HepG2 (cell line): ENCODE measurements around the gene LUC7L2. TPM values are rescaled to one million over a fixed set of nuclear protein-coding genes. Genes with fewer than 3 reads are reported as not detected.

ENCODE experiments used
- AKAP8 ChIP-seq: sonication (generic); formaldehyde crosslinking; IDR thresholded peaks from 2 replicates; pipeline ENCODE4 v1.5.1; 2020; ENCODE audit warnings: mild to moderate bottlenecking, missing genetic modification reagents
- ASH2L ChIP-seq: fragments of 300-600, 200-600 bp; sonication (generic); IDR thresholded peaks from 2 replicates; pipeline ENCODE4 v1.7.0; 2017; ENCODE audit warnings: low read depth, mild to moderate bottlenecking, moderate library complexity, mixed read lengths, low read length; ENCODE audit not compliant: insufficient read length
- CEBPG ChIP-seq: IDR thresholded peaks from 2 replicates; pipeline ENCODE4 v1.6.1; 2016
- FOXC1 ChIP-seq: sonication (generic); formaldehyde crosslinking; IDR thresholded peaks from 2 replicates; pipeline ENCODE4 v1.8.0; 2022; ENCODE audit warnings: mild to moderate bottlenecking, missing genetic modification reagents, borderline replicate concordance
- NFKBIZ ChIP-seq: IDR thresholded peaks from 2 replicates; pipeline ENCODE4 v1.6.1; 2018; ENCODE audit warnings: missing genetic modification reagents, missing compliant biosample characterization
- SMAD1 ChIP-seq: sonication (generic); formaldehyde crosslinking; IDR thresholded peaks from 2 replicates; pipeline ENCODE4 v1.4.0; 2020; ENCODE audit warnings: missing genetic modification reagents, low read depth, mild to moderate bottlenecking, borderline replicate concordance
- ZFP1 ChIP-seq: IDR thresholded peaks from 2 replicates; pipeline ENCODE4 v1.6.1; 2016
- ZNF766 ChIP-seq: sonication (generic); formaldehyde crosslinking; IDR thresholded peaks from 2 replicates; pipeline ENCODE4 v1.5.0; 2020; ENCODE audit warnings: missing genetic modification reagents, borderline replicate concordance
- ZNF768 ChIP-seq: sonication (generic); formaldehyde crosslinking; IDR thresholded peaks from 2 replicates; pipeline ENCODE4 v1.4.0; 2020; ENCODE audit warnings: missing genetic modification reagents
- ZNF772 ChIP-seq: sonication (generic); formaldehyde crosslinking; IDR thresholded peaks from 2 replicates; pipeline ENCODE4 v1.5.0; 2020; ENCODE audit warnings: mild to moderate bottlenecking, missing genetic modification reagents
- ZNF883 ChIP-seq: sonication (generic); formaldehyde crosslinking; IDR thresholded peaks from 2 replicates; pipeline ENCODE4 v1.5.1; 2020; ENCODE audit warnings: mild to moderate bottlenecking, missing genetic modification reagents; ENCODE audit errors: not compliant biosample characterization
- polyA plus RNA-seq, 8 experiments: library from polyadenylated mRNA; depleted of rRNA in 3 of 8; stranded (reverse) in 7 of 8; unstranded in 1 of 8; fragments of >200 nt; fragmentation: Illumina TruSeq in 4 of 8; extraction: Trizol in 4 of 8; gene quantifications; 2 replicates each; pipeline versions ENCODE4 v1.2.1 to v1.2.3, GENCODE V29; 2011 to 2016; ENCODE audit warnings: low read depth in 4 of 8, missing spikeins in 1 of 8, mixed read lengths in 1 of 8; ENCODE audit not compliant: insufficient read depth in 1 of 8
- total RNA-seq, 5 experiments: library from RNA; depleted of rRNA; stranded (reverse); fragments of >200 nt; fragmentation: Illumina TruSeq; extraction: Trizol; gene quantifications; 2 replicates each; pipeline ENCODE4 v1.2.3, GENCODE V29; 2016; ENCODE audit warnings: low read depth in 1 of 5
- TF ChIP-seq, protein P1 (sequence below): sonication (generic); formaldehyde crosslinking; IDR thresholded peaks from 2 replicates; pipeline ENCODE4 v1.4.0; 2020; ENCODE audit warnings: missing genetic modification reagents, mild to moderate bottlenecking, borderline replicate concordance
- TF ChIP-seq, protein P2 (sequence below): sonication (generic); formaldehyde crosslinking; IDR thresholded peaks from 2 replicates; pipeline ENCODE4 v1.4.0; 2020; ENCODE audit warnings: missing genetic modification reagents
- TF ChIP-seq, protein P3 (sequence below): sonication (generic); formaldehyde crosslinking; IDR thresholded peaks from one replicate; pipeline ENCODE4 v1.5.1; 2020; ENCODE audit warnings: mild to moderate bottlenecking, missing genetic modification reagents; ENCODE audit errors: not compliant biosample characterization
- TF ChIP-seq, protein P4 (sequence below): sonication (generic); formaldehyde crosslinking; IDR thresholded peaks from 2 replicates; pipeline ENCODE4 v1.4.0; 2020; ENCODE audit warnings: missing genetic modification reagents

Gene LUC7L2
- total and polyA plus RNA-seq, 2 of the 13 experiments (the other 11 are each of a cell fraction or from before 2014, with no cell fraction given) = 17.9 to 50.7 TPM

DNA sequence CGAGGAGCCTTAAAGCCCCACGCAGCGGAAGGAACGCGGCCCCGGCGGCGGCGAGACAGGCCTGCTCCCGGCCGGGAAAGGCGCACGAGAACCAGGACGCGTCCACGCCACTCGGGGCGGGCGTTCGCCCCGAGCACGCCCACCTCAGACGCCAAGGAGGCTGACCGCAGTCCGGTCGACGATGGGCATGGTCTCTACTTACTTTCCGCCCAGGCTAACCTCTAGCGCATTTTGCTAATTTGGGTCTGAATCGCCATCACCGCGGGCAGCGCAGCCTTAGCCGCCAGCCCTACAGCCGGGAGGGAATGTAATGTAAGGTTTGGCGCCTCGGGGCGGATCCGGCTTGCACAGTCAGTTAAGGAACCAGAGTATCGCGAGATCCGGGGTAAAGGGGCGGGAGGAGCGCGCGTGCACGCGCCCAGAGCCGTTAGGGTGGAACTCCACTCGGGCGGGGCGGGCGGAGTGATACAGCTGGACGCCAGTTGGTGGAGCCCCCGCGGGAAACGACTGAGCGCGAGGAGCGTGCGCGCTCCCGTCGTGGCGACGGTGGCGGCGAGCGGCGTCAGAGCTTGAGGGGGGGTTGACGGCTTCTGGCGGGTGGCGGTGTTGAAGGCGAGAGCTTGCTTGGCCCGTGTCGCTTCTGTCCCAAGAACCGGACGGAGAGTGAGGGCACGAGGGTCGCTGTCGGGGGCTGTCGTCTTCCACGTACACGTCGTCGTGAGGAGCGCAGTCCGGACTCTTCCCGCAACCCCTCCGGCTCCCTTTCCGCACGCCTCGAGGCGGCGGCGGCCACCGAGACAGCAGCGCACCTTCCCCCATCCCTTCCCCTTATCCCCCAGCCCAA, at the start of gene LUC7L2 (continued):
- TF ChIP-seq, protein P1, sequence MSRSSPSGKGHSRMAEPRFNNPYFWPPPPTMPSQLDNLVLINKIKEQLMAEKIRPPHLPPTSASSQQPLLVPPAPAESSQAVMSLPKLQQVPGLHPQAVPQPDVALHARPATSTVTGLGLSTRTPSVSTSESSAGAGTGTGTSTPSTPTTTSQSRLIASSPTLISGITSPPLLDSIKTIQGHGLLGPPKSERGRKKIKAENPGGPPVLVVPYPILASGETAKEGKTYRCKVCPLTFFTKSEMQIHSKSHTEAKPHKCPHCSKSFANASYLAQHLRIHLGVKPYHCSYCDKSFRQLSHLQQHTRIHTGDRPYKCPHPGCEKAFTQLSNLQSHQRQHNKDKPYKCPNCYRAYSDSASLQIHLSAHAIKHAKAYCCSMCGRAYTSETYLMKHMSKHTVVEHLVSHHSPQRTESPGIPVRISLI (CRISPR knock-in tag) = peak; percentile 36; the same call in 1 of the 2 replicates
- TF ChIP-seq, protein P2, sequence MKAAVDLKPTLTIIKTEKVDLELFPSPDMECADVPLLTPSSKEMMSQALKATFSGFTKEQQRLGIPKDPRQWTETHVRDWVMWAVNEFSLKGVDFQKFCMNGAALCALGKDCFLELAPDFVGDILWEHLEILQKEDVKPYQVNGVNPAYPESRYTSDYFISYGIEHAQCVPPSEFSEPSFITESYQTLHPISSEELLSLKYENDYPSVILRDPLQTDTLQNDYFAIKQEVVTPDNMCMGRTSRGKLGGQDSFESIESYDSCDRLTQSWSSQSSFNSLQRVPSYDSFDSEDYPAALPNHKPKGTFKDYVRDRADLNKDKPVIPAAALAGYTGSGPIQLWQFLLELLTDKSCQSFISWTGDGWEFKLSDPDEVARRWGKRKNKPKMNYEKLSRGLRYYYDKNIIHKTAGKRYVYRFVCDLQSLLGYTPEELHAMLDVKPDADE (CRISPR knock-in tag) = peak; percentile 73; the same call in 1 of the 2 replicates
- TF ChIP-seq FOXC1 (CRISPR knock-in tag) (peak; percentile 28), ZNF883 (CRISPR knock-in tag) (peak; percentile 82), AKAP8 (CRISPR knock-in tag) (0 out of 2 replicates have a peak, but pooled peaks have one; percentile 38), CEBPG (CRISPR knock-in tag) (0 out of 2 replicates have a peak, but pooled peaks have one; percentile 25), NFKBIZ (peak; percentile 71; the same call in 1 of the 2 replicates), SMAD1 (peak; percentile 98; the same call in 1 of the 2 replicates), ZFP1 (peak; percentile 71; the same call in 1 of the 2 replicates), ZNF766 (peak; percentile 86; the same call in 1 of the 2 replicates), ASH2L (peak; percentile 73), ZNF772 (CRISPR knock-in tag) (peak; percentile 29; the same call in 1 of the 2 replicates), ZNF768 (CRISPR knock-in tag) (peak; percentile 33; the same call in 1 of the 2 replicates)
- TF ChIP-seq, protein P3, sequence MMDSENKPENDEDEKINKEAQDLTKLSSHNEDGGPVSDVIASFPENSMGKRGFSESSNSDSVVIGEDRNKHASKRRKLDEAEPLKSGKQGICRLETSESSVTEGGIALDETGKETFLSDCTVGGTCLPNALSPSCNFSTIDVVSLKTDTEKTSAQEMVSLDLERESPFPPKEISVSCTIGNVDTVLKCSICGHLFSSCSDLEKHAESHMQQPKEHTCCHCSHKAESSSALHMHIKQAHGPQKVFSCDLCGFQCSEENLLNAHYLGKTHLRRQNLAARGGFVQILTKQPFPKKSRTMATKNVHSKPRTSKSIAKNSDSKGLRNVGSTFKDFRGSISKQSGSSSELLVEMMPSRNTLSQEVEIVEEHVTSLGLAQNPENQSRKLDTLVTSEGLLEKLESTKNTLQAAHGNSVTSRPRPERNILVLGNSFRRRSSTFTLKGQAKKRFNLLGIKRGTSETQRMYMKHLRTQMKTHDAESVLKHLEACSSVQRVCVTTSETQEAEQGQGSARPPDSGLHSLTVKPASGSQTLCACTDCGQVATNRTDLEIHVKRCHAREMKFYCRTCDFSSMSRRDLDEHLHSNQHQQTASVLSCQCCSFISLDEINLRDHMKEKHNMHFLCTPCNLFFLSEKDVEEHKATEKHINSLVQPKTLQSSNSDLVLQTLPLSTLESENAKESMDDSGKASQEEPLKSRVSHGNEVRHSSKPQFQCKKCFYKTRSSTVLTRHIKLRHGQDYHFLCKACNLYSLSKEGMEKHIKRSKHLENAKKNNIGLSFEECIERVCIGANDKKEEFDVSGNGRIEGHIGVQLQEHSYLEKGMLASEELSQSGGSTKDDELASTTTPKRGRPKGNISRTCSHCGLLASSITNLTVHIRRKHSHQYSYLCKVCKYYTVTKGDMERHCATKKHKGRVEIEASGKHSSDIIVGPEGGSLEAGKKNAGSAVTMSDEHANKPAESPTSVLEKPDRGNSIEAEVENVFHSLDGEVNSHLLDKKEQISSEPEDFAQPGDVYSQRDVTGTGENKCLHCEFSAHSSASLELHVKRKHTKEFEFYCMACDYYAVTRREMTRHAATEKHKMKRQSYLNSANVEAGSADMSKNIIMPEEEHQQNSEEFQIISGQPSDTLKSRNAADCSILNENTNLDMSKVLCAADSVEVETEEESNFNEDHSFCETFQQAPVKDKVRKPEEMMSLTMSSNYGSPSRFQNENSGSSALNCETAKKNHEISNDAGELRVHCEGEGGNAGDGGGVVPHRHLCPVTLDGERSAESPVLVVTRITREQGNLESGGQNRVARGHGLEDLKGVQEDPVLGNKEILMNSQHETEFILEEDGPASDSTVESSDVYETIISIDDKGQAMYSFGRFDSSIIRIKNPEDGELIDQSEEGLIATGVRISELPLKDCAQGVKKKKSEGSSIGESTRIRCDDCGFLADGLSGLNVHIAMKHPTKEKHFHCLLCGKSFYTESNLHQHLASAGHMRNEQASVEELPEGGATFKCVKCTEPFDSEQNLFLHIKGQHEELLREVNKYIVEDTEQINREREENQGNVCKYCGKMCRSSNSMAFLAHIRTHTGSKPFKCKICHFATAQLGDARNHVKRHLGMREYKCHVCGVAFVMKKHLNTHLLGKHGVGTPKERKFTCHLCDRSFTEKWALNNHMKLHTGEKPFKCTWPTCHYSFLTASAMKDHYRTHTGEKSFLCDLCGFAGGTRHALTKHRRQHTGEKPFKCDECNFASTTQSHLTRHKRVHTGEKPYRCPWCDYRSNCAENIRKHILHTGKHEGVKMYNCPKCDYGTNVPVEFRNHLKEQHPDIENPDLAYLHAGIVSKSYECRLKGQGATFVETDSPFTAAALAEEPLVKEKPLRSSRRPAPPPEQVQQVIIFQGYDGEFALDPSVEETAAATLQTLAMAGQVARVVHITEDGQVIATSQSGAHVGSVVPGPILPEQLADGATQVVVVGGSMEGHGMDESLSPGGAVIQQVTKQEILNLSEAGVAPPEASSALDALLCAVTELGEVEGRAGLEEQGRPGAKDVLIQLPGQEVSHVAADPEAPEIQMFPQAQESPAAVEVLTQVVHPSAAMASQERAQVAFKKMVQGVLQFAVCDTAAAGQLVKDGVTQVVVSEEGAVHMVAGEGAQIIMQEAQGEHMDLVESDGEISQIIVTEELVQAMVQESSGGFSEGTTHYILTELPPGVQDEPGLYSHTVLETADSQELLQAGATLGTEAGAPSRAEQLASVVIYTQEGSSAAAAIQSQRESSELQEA = no peak
- TF ChIP-seq, protein P4, sequence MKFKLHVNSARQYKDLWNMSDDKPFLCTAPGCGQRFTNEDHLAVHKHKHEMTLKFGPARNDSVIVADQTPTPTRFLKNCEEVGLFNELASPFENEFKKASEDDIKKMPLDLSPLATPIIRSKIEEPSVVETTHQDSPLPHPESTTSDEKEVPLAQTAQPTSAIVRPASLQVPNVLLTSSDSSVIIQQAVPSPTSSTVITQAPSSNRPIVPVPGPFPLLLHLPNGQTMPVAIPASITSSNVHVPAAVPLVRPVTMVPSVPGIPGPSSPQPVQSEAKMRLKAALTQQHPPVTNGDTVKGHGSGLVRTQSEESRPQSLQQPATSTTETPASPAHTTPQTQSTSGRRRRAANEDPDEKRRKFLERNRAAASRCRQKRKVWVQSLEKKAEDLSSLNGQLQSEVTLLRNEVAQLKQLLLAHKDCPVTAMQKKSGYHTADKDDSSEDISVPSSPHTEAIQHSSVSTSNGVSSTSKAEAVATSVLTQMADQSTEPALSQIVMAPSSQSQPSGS (CRISPR knock-in tag) = peak; percentile 41; the same call in 1 of the 2 replicates
